Ishikawa (cell line): Measurements from ENCODE around the gene TIGIT.

Experiments used
- CEBPB ChIP-seq: IDR thresholded peaks from 2 replicates; pipeline ENCODE4 v1.6.1; 2012
- CREB1 ChIP-seq: IDR thresholded peaks from 2 replicates; pipeline ENCODE4 v1.6.1; 2012; ENCODE audit warnings: low read depth
- EGR1 ChIP-seq: IDR thresholded peaks from 2 replicates; pipeline ENCODE4 v1.6.1; 2012
- EP300 ChIP-seq: IDR thresholded peaks from 2 replicates; pipeline ENCODE4 v1.6.1; 2012; ENCODE audit warnings: borderline replicate concordance
- FOXM1 ChIP-seq: IDR thresholded peaks from 2 replicates; pipeline ENCODE4 v1.6.1; 2012; ENCODE audit warnings: low read depth, borderline replicate concordance
- MAX ChIP-seq: IDR thresholded peaks from 2 replicates; pipeline ENCODE4 v1.6.1; 2012
- NFIC ChIP-seq: IDR thresholded peaks from 2 replicates; pipeline ENCODE4 v1.6.1; 2012
- RAD21 ChIP-seq: IDR thresholded peaks from 2 replicates; pipeline ENCODE4 v1.6.1; 2012; ENCODE audit warnings: low read depth
- REST ChIP-seq: IDR thresholded peaks from 2 replicates; pipeline ENCODE4 v1.6.1; 2012; ENCODE audit warnings: low read depth, mild to moderate bottlenecking
- TAF1 ChIP-seq: IDR thresholded peaks from 2 replicates; pipeline ENCODE4 v1.6.1; 2012; ENCODE audit warnings: low read depth, mild to moderate bottlenecking
- TCF12 ChIP-seq: IDR thresholded peaks from 2 replicates; pipeline ENCODE4 v1.6.1; 2012; ENCODE audit warnings: low read depth
- TEAD4 ChIP-seq: IDR thresholded peaks from 2 replicates; pipeline ENCODE4 v1.6.1; 2012
- USF1 ChIP-seq: IDR thresholded peaks from 2 replicates; pipeline ENCODE4 v1.6.1; 2012
- YY1 ChIP-seq: IDR thresholded peaks from 2 replicates; pipeline ENCODE4 v1.6.1; 2012; ENCODE audit warnings: low read depth
- ZBTB7A ChIP-seq: IDR thresholded peaks from 2 replicates; pipeline ENCODE4 v1.6.1; 2012; ENCODE audit warnings: low read depth

Gene TIGIT

GRCh38 chr3:114272271-114272670 is 21.6 kb upstream of the TIGIT start:
- TF ChIP-seq TEAD4 (no peak), NFIC (no peak), TAF1 (no peak), ZBTB7A (no peak), USF1 (no peak), CREB1 (no peak), TCF12 (no peak), EP300 (no peak), YY1 (no peak), FOXM1 (no peak), CEBPB (no peak), MAX (no peak), REST (no peak), EGR1 (no peak), RAD21 (no peak)

- TF ChIP-seq EP300 (no peak), MAX (no peak), RAD21 (no peak), REST (no peak), TAF1 (no peak), TEAD4 (no peak), EGR1 (no peak), TCF12 (no peak), USF1 (no peak), YY1 (no peak)
Observed at GRCh38 chr3:114274929-114275328, 18.9 kb upstream of the TIGIT start.

- TF ChIP-seq CEBPB = peak; percentile 69
- TF ChIP-seq ZBTB7A = no peak
Observed at GRCh38 chr3:114284644-114285043, 9.2 kb upstream of the TIGIT start.

GRCh38 chr3:114285648-114286230 is 8.1 kb upstream of the TIGIT start:
- TF ChIP-seq REST (no peak), TAF1 (no peak), CREB1 (no peak), YY1 (no peak), EP300 (no peak), CEBPB (no peak), ZBTB7A (no peak), USF1 (no peak), TEAD4 (no peak), TCF12 (no peak), RAD21 (no peak)

GRCh38 chr3:114286266-114286665 is 7.6 kb upstream of the TIGIT start:
- TF ChIP-seq FOXM1 (no peak), RAD21 (no peak), EP300 (no peak), MAX (no peak), YY1 (no peak), CEBPB (no peak), CREB1 (no peak), NFIC (no peak), TEAD4 (no peak), TAF1 (no peak), TCF12 (no peak), EGR1 (no peak), REST (no peak), USF1 (no peak), ZBTB7A (no peak)
